Activated T-cell treated with anti-CD3 and anti-CD28 coated beads, Interleukin-2, amount 50 U/mL, for 24 hours (primary cell): ENCODE data around the gene ITGA3.

Source experiments
- DNase-seq: peaks from one replicate; pipeline ENCODE4 v3.0.0-alpha.2; 2020
- H3K27ac Mint-ChIP-seq: 2 replicates; pipeline ENCODE4 v1.8.0; 2020; ENCODE audit warnings: mild to moderate bottlenecking, mixed read lengths
- H3K27me3 Mint-ChIP-seq: 2 replicates; pipeline ENCODE4 v1.8.0; 2020; ENCODE audit warnings: mixed read lengths
- H3K36me3 Mint-ChIP-seq: 2 replicates; pipeline ENCODE4 v1.8.0; 2020; ENCODE audit warnings: low read depth, mixed read lengths
- H3K4me1 Mint-ChIP-seq: 2 replicates; pipeline ENCODE4 v1.8.0; 2020; ENCODE audit warnings: low read depth, mixed read lengths
- H3K4me3 Mint-ChIP-seq: 2 replicates; pipeline ENCODE4 v1.8.0; 2020; ENCODE audit warnings: mild to moderate bottlenecking, moderate library complexity, mixed read lengths
- H3K9me3 Mint-ChIP-seq: 2 replicates; pipeline ENCODE4 v1.8.0; 2020; ENCODE audit warnings: mixed read lengths

The ITGA3 gene

DNA sequence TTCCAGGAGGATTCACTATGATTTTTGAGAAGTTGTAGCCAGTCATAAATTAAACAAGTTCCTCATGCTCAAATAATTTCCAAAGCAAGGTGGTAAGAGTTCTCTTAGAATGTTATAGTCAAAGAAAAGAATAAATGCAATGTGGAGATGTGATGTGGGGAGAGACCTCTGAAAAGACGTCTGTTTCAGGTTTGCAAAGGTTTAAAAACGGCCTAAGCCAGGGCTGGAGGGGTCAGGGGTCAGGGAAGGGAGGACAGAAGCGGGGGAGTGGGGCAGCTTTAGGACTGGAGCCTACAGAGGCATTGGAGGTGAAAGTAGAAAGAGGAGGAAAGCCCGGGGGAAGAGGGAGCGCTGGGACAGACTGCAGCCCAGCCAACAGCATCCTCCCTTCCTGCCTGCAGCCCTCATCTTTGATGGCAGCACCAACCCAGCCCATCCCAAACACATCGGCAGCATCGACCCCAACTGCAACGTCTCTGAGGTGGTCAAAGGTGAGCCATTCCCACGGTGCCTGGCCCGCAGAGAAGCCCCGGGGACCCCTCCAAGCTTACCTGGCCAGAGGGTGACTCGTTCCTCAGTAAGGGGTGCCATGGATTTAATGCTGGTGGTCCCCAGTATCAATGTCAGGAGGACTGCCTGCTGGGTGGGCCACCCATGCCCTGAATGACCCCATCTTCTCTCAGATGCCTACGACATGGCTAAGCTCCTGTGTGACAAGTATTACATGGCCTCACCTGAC is 50.7 kb downstream of the ITGA3 start:
- Mint-ChIP-seq H3K9me3 (no peaks in the 10 kb centered on the region), H3K27ac (no peak overlapping the region), H3K4me3 (no peak overlapping the region), H3K4me1 (no peaks in the 10 kb centered on the region), H3K27me3 (no peaks in the 10 kb centered on the region), H3K36me3 (peaks cover 9% of the 10 kb centered on the region)
- no peak for DNase-seq

GRCh38 chr17:50107790-50108414 is 52.0 kb downstream of the ITGA3 start:
- Mint-ChIP-seq H3K9me3 (no peaks in the 10 kb centered on the region), H3K4me3 (no peak overlapping the region), H3K27ac (no peak overlapping the region), H3K27me3 (no peaks in the 10 kb centered on the region), H3K36me3 (peaks cover 7% of the 10 kb centered on the region), H3K4me1 (no peaks in the 10 kb centered on the region)
- no peak for DNase-seq

- DNase-seq: no peak
- no peaks in the 10 kb centered on the region for H3K4me1 Mint-ChIP-seq
- H3K27ac Mint-ChIP-seq: peak overlapping the region; percentile 10
- H3K27me3 Mint-ChIP-seq: no peaks in the 10 kb centered on the region
- H3K4me3 Mint-ChIP-seq: no peak overlapping the region
- no peaks in the 10 kb centered on the region for H3K9me3 Mint-ChIP-seq
- H3K36me3 Mint-ChIP-seq: peaks cover 7% of the 10 kb centered on the region
These were observed 52.6 kb downstream of the ITGA3 start for GRCh38 chr17:50108556-50108955.

DNA sequence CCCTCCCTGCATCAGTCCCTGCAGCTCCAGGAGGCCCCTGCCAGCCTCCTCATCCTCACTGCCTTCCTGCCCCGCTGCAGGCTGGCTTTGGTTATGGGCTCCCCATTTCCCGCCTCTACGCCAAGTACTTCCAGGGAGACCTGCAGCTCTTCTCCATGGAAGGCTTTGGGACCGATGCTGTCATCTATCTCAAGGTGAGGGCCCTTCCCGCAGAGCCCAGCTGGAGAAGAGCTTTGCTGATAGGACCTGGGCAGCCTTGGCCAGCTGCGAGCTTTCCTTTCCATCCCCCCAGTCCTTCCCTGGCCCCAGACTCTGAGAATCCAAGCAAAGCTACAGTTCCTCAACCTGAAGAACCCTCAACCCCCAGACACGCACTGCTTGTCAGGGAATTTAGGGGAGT is 53.3 kb downstream of the ITGA3 start:
- Mint-ChIP-seq H3K9me3 (no peaks in the 10 kb centered on the region), H3K27ac (no peak overlapping the region), H3K27me3 (no peaks in the 10 kb centered on the region), H3K4me3 (no peak overlapping the region), H3K4me1 (no peaks in the 10 kb centered on the region), H3K36me3 (peaks cover 7% of the 10 kb centered on the region)
- no peak for DNase-seq

DNA sequence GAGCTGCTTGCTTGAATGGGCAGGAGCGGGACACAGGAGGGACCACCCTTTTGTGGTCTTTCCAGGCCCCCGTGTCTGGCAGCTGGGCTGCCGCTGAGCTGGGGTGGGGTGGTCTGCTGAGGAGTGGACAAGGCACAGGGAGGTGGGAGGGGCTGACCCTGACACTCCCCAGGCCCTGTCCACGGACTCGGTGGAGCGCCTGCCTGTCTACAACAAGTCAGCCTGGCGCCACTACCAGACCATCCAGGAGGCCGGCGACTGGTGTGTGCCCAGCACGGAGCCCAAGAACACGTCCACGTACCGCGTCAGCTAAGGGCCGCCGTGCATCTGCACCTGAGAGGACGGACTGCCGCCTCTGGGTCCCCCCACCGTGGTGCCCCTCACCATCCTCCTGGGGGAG is 53.9 kb downstream of the ITGA3 start:
- Mint-ChIP-seq H3K4me1 (no peaks in the 10 kb centered on the region), H3K4me3 (no peak overlapping the region), H3K9me3 (no peaks in the 10 kb centered on the region), H3K27ac (no peak overlapping the region), H3K27me3 (no peaks in the 10 kb centered on the region), H3K36me3 (peaks cover 7% of the 10 kb centered on the region)
- DNase-seq: no peak

DNA sequence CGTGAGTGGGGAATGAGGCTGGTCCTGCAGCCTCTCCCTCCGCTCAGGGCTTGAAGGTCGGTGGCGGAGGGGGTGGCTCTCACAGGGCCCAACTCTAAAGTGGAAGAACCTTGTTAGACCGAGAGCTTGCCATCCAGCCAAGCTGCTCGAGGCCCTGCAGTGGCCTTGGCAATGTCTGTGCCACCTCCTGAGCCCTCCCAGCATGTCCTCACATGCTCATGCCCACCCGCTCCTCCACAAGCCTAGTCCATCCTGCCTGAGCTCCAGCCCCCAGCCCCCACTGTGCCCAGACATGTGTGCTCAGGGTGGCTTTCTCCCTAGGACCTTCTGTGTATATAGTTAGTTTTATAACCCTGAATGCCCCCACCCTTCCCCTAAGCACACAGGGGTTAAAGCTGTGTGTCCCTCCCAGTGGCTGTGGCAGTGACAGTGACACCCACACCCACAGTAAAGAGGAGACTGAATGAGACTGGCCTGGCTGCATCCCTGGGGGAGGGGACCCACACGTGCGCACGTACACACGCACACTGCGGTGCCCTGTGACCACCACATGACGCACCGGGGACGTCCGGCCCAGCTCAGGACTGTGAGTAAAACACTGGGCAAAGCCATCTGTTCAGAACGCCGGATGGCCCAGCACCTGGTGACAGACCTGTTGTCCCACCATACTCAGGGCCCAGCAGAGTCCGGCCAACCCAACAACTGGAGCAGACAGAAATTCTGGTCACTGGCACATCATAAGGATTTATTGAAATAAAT is 54.9 kb downstream of the ITGA3 start:
- no peak for DNase-seq
- H3K27ac Mint-ChIP-seq: no peak overlapping the region
- no peak overlapping the region for H3K4me3 Mint-ChIP-seq
- H3K27me3 Mint-ChIP-seq: peaks cover 9% of the 10 kb centered on the region
- H3K4me1 Mint-ChIP-seq: no peaks in the 10 kb centered on the region
- no peaks in the 10 kb centered on the region for H3K9me3 Mint-ChIP-seq
- H3K36me3 Mint-ChIP-seq: peaks cover 2% of the 10 kb centered on the region

- no peak overlapping the region for H3K27ac Mint-ChIP-seq
- no peaks in the 10 kb centered on the region for H3K9me3 Mint-ChIP-seq
- H3K36me3 Mint-ChIP-seq: no peaks in the 10 kb centered on the region
- H3K4me3 Mint-ChIP-seq: no peak overlapping the region
- H3K4me1 Mint-ChIP-seq: peaks cover 4% of the 10 kb centered on the region
- H3K27me3 Mint-ChIP-seq: peaks cover 21% of the 10 kb centered on the region
- DNase-seq: no peak
These were observed 56.1 kb downstream of the ITGA3 start for GRCh38 chr17:50111673-50112655.

DNA sequence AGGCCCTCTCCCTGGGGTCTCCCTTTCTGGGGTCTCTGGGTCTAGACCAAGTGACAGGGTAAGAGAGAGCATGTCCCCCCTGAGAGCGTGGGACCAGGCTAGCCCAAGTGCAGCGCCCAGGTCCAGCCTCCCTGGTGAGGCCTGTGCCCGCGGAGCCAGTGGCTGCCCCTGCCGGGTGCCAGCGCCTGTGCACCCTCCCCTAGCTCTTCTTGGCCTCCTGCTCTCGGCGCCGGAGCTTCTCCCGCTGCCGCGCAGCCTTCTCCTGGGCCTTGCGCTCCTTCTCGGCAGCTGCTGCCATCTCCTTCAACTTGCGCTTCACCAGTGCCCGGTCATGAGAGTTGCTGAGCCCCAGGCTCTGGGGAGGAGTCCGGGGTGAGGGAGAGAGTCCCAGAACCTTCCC is 56.8 kb downstream of the ITGA3 start:
- DNase-seq: no peak
- peaks cover 8% of the 10 kb centered on the region for H3K4me1 Mint-ChIP-seq
- no peak overlapping the region for H3K27ac Mint-ChIP-seq
- H3K9me3 Mint-ChIP-seq: no peaks in the 10 kb centered on the region
- H3K4me3 Mint-ChIP-seq: no peak overlapping the region
- H3K27me3 Mint-ChIP-seq: peaks cover 26% of the 10 kb centered on the region
- H3K36me3 Mint-ChIP-seq: no peaks in the 10 kb centered on the region

GRCh38 chr17:50113624-50114320 is 57.9 kb downstream of the ITGA3 start:
- Mint-ChIP-seq H3K36me3 (no peaks in the 10 kb centered on the region), H3K27me3 (peaks cover 35% of the 10 kb centered on the region), H3K4me3 (no peak overlapping the region), H3K27ac (no peak overlapping the region), H3K4me1 (peaks cover 8% of the 10 kb centered on the region), H3K9me3 (no peaks in the 10 kb centered on the region)
- DNase-seq: no peak

DNA sequence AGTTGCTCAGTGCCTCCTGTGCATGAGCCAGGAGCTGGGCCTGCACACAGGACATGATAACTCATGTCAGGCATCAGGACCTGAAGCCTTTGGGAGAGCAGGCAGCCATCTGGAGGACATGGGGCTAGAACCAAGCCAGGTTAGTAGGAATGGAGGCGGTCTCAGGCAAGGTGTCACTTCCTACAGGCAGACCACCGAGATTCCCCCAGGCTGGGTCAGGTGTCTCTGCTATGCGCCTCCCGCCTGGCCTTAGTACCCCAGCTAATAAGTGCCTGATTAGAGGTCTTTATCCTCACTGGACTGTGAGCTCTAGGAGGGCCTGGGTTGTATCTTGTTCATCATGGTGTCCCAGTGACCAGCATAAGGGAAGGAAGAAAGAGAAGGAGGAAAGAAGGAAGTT is 58.5 kb downstream of the ITGA3 start:
- DNase-seq: no peak
- peaks cover 8% of the 10 kb centered on the region for H3K4me1 Mint-ChIP-seq
- H3K4me3 Mint-ChIP-seq: no peak overlapping the region
- no peaks in the 10 kb centered on the region for H3K9me3 Mint-ChIP-seq
- no peak overlapping the region for H3K27ac Mint-ChIP-seq
- H3K27me3 Mint-ChIP-seq: peaks cover 40% of the 10 kb centered on the region
- no peaks in the 10 kb centered on the region for H3K36me3 Mint-ChIP-seq

GRCh38 chr17:50114849-50115357 is 59.0 kb downstream of the ITGA3 start:
- Mint-ChIP-seq H3K4me1 (peaks cover 8% of the 10 kb centered on the region), H3K36me3 (no peaks in the 10 kb centered on the region), H3K4me3 (no peak overlapping the region), H3K27ac (no peak overlapping the region), H3K9me3 (no peaks in the 10 kb centered on the region), H3K27me3 (peaks cover 44% of the 10 kb centered on the region)
- DNase-seq: no peak

- H3K27me3 Mint-ChIP-seq: peaks cover 49% of the 10 kb centered on the region
- no peak overlapping the region for H3K4me3 Mint-ChIP-seq
- DNase-seq: no peak
- H3K9me3 Mint-ChIP-seq: no peaks in the 10 kb centered on the region
- H3K27ac Mint-ChIP-seq: no peak overlapping the region
- H3K4me1 Mint-ChIP-seq: peaks cover 8% of the 10 kb centered on the region
- no peaks in the 10 kb centered on the region for H3K36me3 Mint-ChIP-seq
These were observed 59.8 kb downstream of the ITGA3 start for GRCh38 chr17:50115756-50116155.

DNA sequence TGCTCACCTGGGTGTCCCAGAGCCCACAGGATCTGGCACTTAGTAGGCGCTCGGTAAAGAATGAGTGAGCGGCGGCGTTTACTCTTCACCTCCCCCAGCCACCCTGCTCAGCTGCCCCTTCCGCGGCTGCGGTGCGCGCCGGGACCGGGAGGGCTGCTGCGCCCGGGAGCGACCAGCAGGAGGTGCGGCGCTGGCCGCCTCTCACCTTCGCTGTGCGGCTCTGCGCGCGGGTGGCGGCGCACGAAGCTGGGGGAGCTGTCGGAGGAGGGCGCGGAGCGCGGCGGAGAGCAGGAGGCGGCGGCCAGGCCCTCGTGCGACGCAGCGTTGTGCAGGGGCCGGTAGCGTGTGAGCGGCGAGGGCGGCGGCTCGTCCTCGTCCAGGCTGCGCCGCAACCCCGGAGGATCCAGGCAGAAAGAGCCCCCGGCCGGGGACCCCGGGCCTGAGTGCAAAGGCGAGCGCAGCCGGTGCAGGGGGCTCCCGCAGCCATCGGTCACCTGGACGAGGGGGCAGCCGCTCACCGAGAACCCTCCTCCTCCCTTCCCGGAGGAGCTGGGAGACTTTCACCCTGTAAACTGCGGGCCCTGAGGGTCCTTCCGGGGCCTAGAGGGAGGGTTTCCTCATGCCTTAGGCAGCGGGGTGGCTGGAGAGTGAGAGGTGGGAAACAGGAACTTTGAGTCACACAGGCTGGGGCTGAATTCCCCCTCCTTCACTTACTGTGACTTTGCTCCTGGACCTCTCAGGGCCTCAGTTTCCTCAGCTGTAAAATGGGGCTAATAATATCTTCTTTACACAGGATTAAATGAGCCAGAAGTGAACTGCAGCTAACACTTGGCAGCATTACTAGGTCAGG is 61.5 kb downstream of the ITGA3 start:
- Mint-ChIP-seq H3K9me3 (no peaks in the 10 kb centered on the region), H3K27ac (no peak overlapping the region), H3K4me3 (peak overlapping the region; percentile 25), H3K36me3 (no peaks in the 10 kb centered on the region), H3K27me3 (peaks cover 50% of the 10 kb centered on the region), H3K4me1 (peaks cover 8% of the 10 kb centered on the region)
- DNase-seq: peak; percentile 78
